KMS-11 (cell line): Measurements from ENCODE around the gene UPF1.

Experiments used
- H2AFZ ChIP-seq: fragments of 200-600 bp; sonication (generic); 2 replicates; pipeline ENCODE4 v1.6.1; 2016; ENCODE audit warnings: antibody characterized with exemption, mixed run types, low read depth
- H3K27ac ChIP-seq: fragments of 200-600 bp; sonication (generic); 2 replicates; pipeline ENCODE4 v1.6.1; 2016; ENCODE audit warnings: mild to moderate bottlenecking, mixed run types
- H3K27me3 ChIP-seq: fragments of 200-600 bp; sonication (generic); 2 replicates; pipeline ENCODE4 v1.6.1; 2017; ENCODE audit warnings: mild to moderate bottlenecking, low read depth, mixed run types, moderate library complexity; ENCODE audit not compliant: insufficient read depth
- H3K36me3 ChIP-seq: fragments of 200-600 bp; sonication (generic); 2 replicates; pipeline ENCODE4 v1.6.1; 2017; ENCODE audit warnings: mild to moderate bottlenecking, mixed run types; ENCODE audit not compliant: insufficient read depth
- H3K4me1 ChIP-seq: fragments of 200-600 bp; sonication (generic); 2 replicates; pipeline ENCODE4 v1.6.1; 2016; ENCODE audit warnings: mild to moderate bottlenecking, low read depth, mixed run types; ENCODE audit not compliant: poor library complexity, severe bottlenecking
- H3K4me2 ChIP-seq: fragments of 200-600 bp; sonication (generic); 2 replicates; pipeline ENCODE4 v1.7.0; 2016; ENCODE audit warnings: mild to moderate bottlenecking, mixed run types
- H3K4me3 ChIP-seq: fragments of 200-600 bp; sonication (generic); IDR thresholded peaks from 2 replicates; pipeline ENCODE4 v1.6.1; 2017; ENCODE audit warnings: low read depth, low read length, mixed read lengths; ENCODE audit not compliant: insufficient read depth
- H3K79me2 ChIP-seq: fragments of 200-600 bp; sonication (generic); 2 replicates; pipeline ENCODE4 v1.6.1; 2016; ENCODE audit warnings: low read depth, mixed run types; ENCODE audit not compliant: insufficient read depth
- H3K9ac ChIP-seq: fragments of 200-600 bp; sonication (generic); 2 replicates; pipeline ENCODE4 v1.6.1; 2016; ENCODE audit warnings: mild to moderate bottlenecking, mixed run types
- H4K20me1 ChIP-seq: fragments of 200-600 bp; sonication (generic); 2 replicates; pipeline ENCODE4 v1.6.1; 2016; ENCODE audit warnings: mild to moderate bottlenecking, mixed run types; ENCODE audit not compliant: insufficient read depth
- TF ChIP-seq, protein P1 (sequence below): fragments of 200-600 bp; sonication (generic); conservative IDR thresholded peaks from 2 replicates; pipeline ENCODE4 v1.6.1; 2017; ENCODE audit warnings: low read depth, mild to moderate bottlenecking, antibody characterized with exemption, low read length, moderate library complexity, mixed read lengths

The UPF1 gene

GRCh38 chr19:18879579-18880373 is 48.0 kb downstream of the UPF1 start:
- Histone ChIP-seq H3K27ac (no peak overlapping the region), H3K9ac (no peak overlapping the region), H3K4me2 (0 out of 2 replicates have a peak overlapping the region, but pooled peaks have one; percentile 41)

GRCh38 chr19:18881491-18881890 is 49.7 kb downstream of the UPF1 start:
- Histone ChIP-seq H4K20me1 (no peaks in the 10 kb centered on the region), H3K9ac (no peak overlapping the region), H2AFZ (no peak overlapping the region), H3K36me3 (no peaks in the 10 kb centered on the region), H3K27me3 (no peaks in the 10 kb centered on the region), H3K4me3 (no peak overlapping the region), H3K4me2 (no peak overlapping the region), H3K27ac (no peak overlapping the region), H3K79me2 (no peaks in the 10 kb centered on the region), H3K4me1 (peaks cover 21% of the 10 kb centered on the region)
- TF ChIP-seq, protein P1, sequence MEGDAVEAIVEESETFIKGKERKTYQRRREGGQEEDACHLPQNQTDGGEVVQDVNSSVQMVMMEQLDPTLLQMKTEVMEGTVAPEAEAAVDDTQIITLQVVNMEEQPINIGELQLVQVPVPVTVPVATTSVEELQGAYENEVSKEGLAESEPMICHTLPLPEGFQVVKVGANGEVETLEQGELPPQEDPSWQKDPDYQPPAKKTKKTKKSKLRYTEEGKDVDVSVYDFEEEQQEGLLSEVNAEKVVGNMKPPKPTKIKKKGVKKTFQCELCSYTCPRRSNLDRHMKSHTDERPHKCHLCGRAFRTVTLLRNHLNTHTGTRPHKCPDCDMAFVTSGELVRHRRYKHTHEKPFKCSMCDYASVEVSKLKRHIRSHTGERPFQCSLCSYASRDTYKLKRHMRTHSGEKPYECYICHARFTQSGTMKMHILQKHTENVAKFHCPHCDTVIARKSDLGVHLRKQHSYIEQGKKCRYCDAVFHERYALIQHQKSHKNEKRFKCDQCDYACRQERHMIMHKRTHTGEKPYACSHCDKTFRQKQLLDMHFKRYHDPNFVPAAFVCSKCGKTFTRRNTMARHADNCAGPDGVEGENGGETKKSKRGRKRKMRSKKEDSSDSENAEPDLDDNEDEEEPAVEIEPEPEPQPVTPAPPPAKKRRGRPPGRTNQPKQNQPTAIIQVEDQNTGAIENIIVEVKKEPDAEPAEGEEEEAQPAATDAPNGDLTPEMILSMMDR, result no peak

More at GRCh38 chr19:18879579-18880373, 48.0 kb downstream of the UPF1 start:
- Histone ChIP-seq H3K27me3 (no peaks in the 10 kb centered on the region), H3K36me3 (no peaks in the 10 kb centered on the region), H4K20me1 (no peaks in the 10 kb centered on the region), H3K4me1 (peaks cover 21% of the 10 kb centered on the region), H3K79me2 (no peaks in the 10 kb centered on the region), H2AFZ (no peak overlapping the region), H3K4me3 (no peak overlapping the region)
- TF ChIP-seq, protein P1, result no peak

- no peaks in the 10 kb centered on the region for H3K79me2 ChIP-seq
- TF ChIP-seq, protein P1, result no peak
- no peaks in the 10 kb centered on the region for H4K20me1 ChIP-seq
- no peaks in the 10 kb centered on the region for H3K36me3 ChIP-seq
- H3K27ac ChIP-seq, result no peak overlapping the region
- peaks cover 21% of the 10 kb centered on the region for H3K4me1 ChIP-seq
- H2AFZ ChIP-seq, result no peak overlapping the region
- H3K9ac ChIP-seq, result no peak overlapping the region
- no peak overlapping the region; the same call in 1 of the 2 replicates for H3K4me2 ChIP-seq
- no peak overlapping the region for H3K4me3 ChIP-seq
- no peaks in the 10 kb centered on the region; the same call in 1 of the 2 replicates for H3K27me3 ChIP-seq
Measured at GRCh38 chr19:18883526-18884304, 52.0 kb downstream of the UPF1 start.

GRCh38 chr19:18886972-18887371 is 55.2 kb downstream of the UPF1 start:
- Histone ChIP-seq H4K20me1 (no peaks in the 10 kb centered on the region), H3K27ac (no peak overlapping the region), H3K36me3 (no peaks in the 10 kb centered on the region), H3K27me3 (peaks cover 12% of the 10 kb centered on the region; the same call in 1 of the 2 replicates), H3K4me1 (peaks cover 9% of the 10 kb centered on the region), H3K9ac (no peak overlapping the region), H3K4me2 (no peak overlapping the region), H3K79me2 (no peaks in the 10 kb centered on the region), H2AFZ (no peak overlapping the region), H3K4me3 (no peak overlapping the region)
- TF ChIP-seq, protein P1, result no peak
